ENCODE measurements around the gene GNB1L. TPM values are rescaled to one million over a fixed set of nuclear protein-coding genes. Genes with fewer than 3 reads are reported as not detected.

Gene GNB1L
- total and polyA plus RNA-seq, 2 experiments from 2014 or later: 14.3 to 16.5 TPM

DNA sequence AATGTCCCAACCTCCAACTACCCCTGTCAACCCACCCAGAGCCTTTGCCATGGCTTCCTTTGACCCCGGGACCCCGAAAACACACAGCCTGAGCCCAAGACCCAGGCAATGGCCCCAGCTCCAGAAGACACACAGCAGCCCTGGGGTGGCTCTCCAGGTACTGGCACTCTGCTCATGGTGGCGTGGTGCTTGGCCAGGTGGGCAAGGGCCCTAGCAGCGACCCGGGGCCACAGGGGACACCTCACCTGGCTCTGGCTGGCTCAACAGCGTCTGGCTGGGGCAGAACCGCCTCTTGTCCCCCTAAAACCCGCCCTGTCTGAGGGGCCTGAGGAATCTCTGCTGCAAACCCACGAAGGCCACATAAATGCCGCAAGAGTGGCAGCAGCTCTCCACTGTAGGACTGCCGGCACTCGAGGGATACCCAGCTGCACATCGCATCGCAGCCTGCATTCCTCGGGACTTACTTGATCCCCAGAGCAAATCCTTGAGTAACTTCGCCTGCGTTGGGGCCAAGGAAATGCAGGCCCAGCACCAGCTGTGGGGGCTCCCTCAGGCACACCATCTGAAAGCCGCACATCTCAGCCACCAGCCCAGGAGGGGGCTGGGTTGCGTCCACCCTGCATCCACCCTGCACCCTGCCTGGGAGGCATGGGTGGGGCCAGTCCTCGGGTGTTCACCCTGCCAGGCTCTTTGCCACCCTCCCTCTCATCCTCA lies 23.1 kb upstream of the GNB1L start:
- Histone ChIP-seq H4K20me1 (ENCODE audit: insufficient read depth) (no peaks in the 10 kb centered on the region), H3K9me2 (ENCODE audit: insufficient read depth) (no peaks in the 10 kb centered on the region), H3K4me3 (no peak overlapping the region), H3K27ac (no peak overlapping the region), H3K36me3 (ENCODE audit: low read depth) (no peaks in the 10 kb centered on the region), H3K4me2 (ENCODE audit: unreplicated experiment) (no peak overlapping the region), H3K9ac (no peak overlapping the region), H3K9me3 (ENCODE audit: low read depth) (no peaks in the 10 kb centered on the region), H3K79me2 (ENCODE audit: insufficient read depth) (0 out of 2 replicates have a peak, but pooled peaks cover 12% of the 10 kb centered on the region), H3K4me1 (ENCODE audit: insufficient read depth) (peaks cover 42% of the 10 kb centered on the region), H3F3A (ENCODE audit: insufficient read depth) (peaks cover 13% of the 10 kb centered on the region), H3K27me3 (replicated peaks; ENCODE audit: insufficient read depth) (no peaks in the 10 kb centered on the region), H2AFZ (no peak overlapping the region)
- TF ChIP-seq EZH2 (IDR thresholded peaks at IDR 0.05; ENCODE audit: insufficient read depth, poor library complexity, severe bottlenecking): no peak
- no peak for TF ChIP-seq EZH2phosphoT487 (IDR thresholded peaks at IDR 0.05; ENCODE audit: insufficient read depth, low read depth)
- no peak for DNase-seq
- in situ Hi-C loops (cut with MboI): no loop called here
- 96% methylated on average over 20 of the region's 20 CpGs for WGBS, 2 experiments (ENCODE audit: low coverage in 1 of 2, low lambda C conversion rate in 2 of 2, missing lambda C conversion rate in 2 of 2)

DNA sequence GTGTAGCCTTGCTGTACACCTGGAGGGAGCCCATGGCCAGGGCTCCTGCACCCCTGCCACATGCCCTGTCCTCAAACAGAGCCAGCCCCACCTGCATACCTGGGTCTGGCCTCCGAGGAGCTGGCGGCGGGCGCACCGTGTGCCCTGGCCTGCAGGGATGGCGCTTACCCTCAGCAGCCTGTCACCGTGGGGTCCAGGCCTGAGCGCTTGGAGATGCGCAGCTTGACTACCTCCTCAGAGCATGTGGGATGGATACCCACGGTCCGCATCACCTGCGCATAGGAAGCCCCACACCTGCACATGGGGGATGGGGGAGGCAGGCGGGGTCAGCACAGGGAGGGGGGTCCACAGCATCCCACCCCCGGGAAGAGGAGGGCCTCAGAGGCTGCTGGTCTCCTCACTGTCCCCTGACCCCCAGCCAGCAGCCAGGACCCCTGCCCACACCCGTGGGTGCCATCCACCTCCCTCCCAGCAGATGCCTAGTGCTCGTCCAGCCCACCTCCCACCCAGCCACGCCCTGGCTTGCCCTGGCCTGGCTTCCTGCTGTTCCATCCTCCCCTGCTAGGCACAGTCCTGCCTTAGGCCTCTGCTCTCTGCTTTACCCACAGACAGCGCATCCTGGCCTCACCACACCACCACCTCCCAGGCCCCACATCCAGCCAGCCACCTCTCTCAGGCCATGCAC lies 22.4 kb upstream of the GNB1L start:
- in situ Hi-C loops (cut with MboI): no loop called here
- Histone ChIP-seq H2AFZ (no peak overlapping the region), H3K9me3 (ENCODE audit: low read depth) (no peaks in the 10 kb centered on the region), H3F3A (ENCODE audit: insufficient read depth) (peaks cover 8% of the 10 kb centered on the region), H4K20me1 (ENCODE audit: insufficient read depth) (no peaks in the 10 kb centered on the region), H3K79me2 (ENCODE audit: insufficient read depth) (0 out of 2 replicates have a peak, but pooled peaks cover 12% of the 10 kb centered on the region), H3K27me3 (replicated peaks; ENCODE audit: insufficient read depth) (no peaks in the 10 kb centered on the region), H3K4me2 (ENCODE audit: unreplicated experiment) (no peak overlapping the region), H3K9ac (no peak overlapping the region), H3K4me3 (no peak overlapping the region), H3K4me1 (ENCODE audit: insufficient read depth) (peaks cover 36% of the 10 kb centered on the region), H3K36me3 (ENCODE audit: low read depth) (no peaks in the 10 kb centered on the region), H3K27ac (no peak overlapping the region), H3K9me2 (ENCODE audit: insufficient read depth) (no peaks in the 10 kb centered on the region)
- no peak for TF ChIP-seq EZH2 (IDR thresholded peaks at IDR 0.05; ENCODE audit: insufficient read depth, poor library complexity, severe bottlenecking)
- no peak for TF ChIP-seq EZH2phosphoT487 (IDR thresholded peaks at IDR 0.05; ENCODE audit: insufficient read depth, low read depth)
- no peak for DNase-seq
- WGBS, 2 experiments (ENCODE audit: low coverage in 1 of 2, low lambda C conversion rate in 2 of 2, missing lambda C conversion rate in 2 of 2): 85 to 90% methylated on average over 15 to 18 of the region's 18 CpGs

DNA sequence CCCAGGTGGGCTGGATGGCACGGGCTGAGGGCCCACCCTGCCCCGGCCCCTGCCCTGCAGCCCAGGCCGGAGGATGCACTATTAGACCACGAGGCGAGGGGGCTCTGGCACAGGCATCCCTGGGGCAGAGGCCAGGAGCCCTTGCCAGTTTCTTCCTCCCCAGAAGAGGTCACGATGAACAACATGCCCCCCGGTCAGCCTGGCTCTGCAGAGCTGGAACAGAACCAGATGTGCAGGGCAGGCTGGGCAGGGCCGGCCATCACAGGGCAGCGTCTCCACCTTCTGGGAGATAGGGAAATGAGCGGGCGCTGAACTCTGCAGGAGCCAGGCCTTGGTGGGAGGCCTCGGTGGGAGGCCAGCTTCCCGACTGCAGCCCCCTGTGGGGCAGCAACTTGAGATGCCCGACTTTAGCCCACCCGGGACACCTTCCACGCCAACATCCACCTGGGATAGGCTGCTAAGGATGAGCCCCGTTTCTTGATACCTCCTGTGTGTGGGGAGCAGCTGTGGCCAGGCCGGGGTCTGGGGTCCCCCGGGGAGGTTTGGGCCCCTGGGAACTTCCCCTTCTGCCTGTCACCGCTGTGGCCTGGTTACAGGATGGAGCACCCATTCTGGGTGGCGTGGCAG lies 21.8 kb upstream of the GNB1L start:
- H4K20me1 ChIP-seq (ENCODE audit: insufficient read depth): no peaks in the 10 kb centered on the region
- peaks cover 2% of the 10 kb centered on the region for H3F3A ChIP-seq (ENCODE audit: insufficient read depth)
- H3K9me2 ChIP-seq (ENCODE audit: insufficient read depth): no peaks in the 10 kb centered on the region
- no peak overlapping the region for H3K27ac ChIP-seq
- no peak for TF ChIP-seq EZH2 (IDR thresholded peaks at IDR 0.05; ENCODE audit: insufficient read depth, poor library complexity, severe bottlenecking)
- no peak for TF ChIP-seq EZH2phosphoT487 (IDR thresholded peaks at IDR 0.05; ENCODE audit: insufficient read depth, low read depth)
- H3K9me3 ChIP-seq (ENCODE audit: low read depth): no peaks in the 10 kb centered on the region
- peaks cover 29% of the 10 kb centered on the region for H3K4me1 ChIP-seq (ENCODE audit: insufficient read depth)
- H3K9ac ChIP-seq: no peak overlapping the region
- no peaks in the 10 kb centered on the region for H3K27me3 ChIP-seq (replicated peaks; ENCODE audit: insufficient read depth)
- H3K4me3 ChIP-seq: no peak overlapping the region
- H3K79me2 ChIP-seq (ENCODE audit: insufficient read depth): 0 out of 2 replicates have a peak, but pooled peaks cover 12% of the 10 kb centered on the region
- no peaks in the 10 kb centered on the region for H3K36me3 ChIP-seq (ENCODE audit: low read depth)
- DNase-seq: no peak
- no peak overlapping the region for H2AFZ ChIP-seq
- 88 to 89% methylated on average over 18 to 19 of the region's 21 CpGs for WGBS, 2 experiments (ENCODE audit: low coverage in 1 of 2, low lambda C conversion rate in 2 of 2, missing lambda C conversion rate in 2 of 2)
- in situ Hi-C loops (cut with MboI): no loop called here
- no peak overlapping the region for H3K4me2 ChIP-seq (ENCODE audit: unreplicated experiment)

DNA sequence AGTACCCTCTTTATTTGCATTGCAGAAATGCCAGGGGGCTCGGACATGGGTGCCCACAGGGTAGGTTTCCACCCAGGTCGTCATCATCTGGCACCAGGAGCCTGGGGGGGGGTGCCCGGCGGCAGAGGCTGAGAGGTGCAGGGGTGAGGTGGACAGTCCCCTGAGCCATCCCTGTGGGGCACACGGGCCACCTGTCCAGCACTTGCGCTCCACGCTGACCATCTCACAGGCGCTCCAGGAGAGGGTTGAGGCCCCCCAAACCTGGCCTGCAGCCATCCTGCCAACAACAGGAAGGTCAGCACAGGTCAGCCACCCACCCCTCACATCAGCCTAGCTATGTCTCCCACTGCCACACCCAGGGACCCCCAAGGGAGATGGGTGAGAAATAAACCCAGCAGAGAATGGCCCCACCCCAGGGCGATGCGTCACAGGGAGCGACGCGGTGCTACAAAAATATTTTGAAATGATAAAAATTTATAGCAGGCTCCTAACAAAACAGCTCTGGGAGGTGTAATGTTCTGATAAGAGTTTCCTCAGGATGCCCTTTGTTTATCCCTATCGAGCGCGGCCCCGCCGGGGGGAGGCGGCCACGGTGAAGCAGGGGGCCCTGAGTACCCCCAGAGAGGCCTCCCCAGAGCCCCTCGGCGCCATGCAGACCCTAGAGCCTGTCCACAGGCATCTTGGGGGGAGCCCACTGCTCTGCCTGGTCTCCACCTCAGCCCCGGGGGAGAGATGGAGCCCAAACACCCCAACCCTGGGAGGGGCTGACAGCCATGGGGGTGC lies 21.0 kb upstream of the GNB1L start:
- WGBS, 2 experiments (ENCODE audit: low coverage in 1 of 2, low lambda C conversion rate in 2 of 2, missing lambda C conversion rate in 2 of 2): 90 to 91% methylated on average over 22 to 23 of the region's 23 CpGs
- H3K27me3 ChIP-seq (replicated peaks; ENCODE audit: insufficient read depth): no peaks in the 10 kb centered on the region
- in situ Hi-C loops (cut with MboI): no loop called here
- no peak overlapping the region for H3K27ac ChIP-seq
- no peaks in the 10 kb centered on the region for H3K9me2 ChIP-seq (ENCODE audit: insufficient read depth)
- H3F3A ChIP-seq (ENCODE audit: insufficient read depth): no peaks in the 10 kb centered on the region
- H2AFZ ChIP-seq: no peak overlapping the region
- H3K4me1 ChIP-seq (ENCODE audit: insufficient read depth): peaks cover 25% of the 10 kb centered on the region
- TF ChIP-seq EZH2phosphoT487 (IDR thresholded peaks at IDR 0.05; ENCODE audit: insufficient read depth, low read depth) (no peak), EZH2 (IDR thresholded peaks at IDR 0.05; ENCODE audit: insufficient read depth, poor library complexity, severe bottlenecking) (no peak)
- H3K4me2 ChIP-seq (ENCODE audit: unreplicated experiment): no peak overlapping the region
- no peaks in the 10 kb centered on the region for H4K20me1 ChIP-seq (ENCODE audit: insufficient read depth)
- H3K9me3 ChIP-seq (ENCODE audit: low read depth): no peaks in the 10 kb centered on the region
- H3K36me3 ChIP-seq (ENCODE audit: low read depth): no peaks in the 10 kb centered on the region
- H3K79me2 ChIP-seq (ENCODE audit: insufficient read depth): 0 out of 2 replicates have a peak, but pooled peaks cover 11% of the 10 kb centered on the region
- no peak for DNase-seq
- no peak overlapping the region for H3K4me3 ChIP-seq
- no peak overlapping the region for H3K9ac ChIP-seq

Data from GM23248 (cell line).